Measurements from ENCODE around the gene BAMBI.

The BAMBI gene

DNA sequence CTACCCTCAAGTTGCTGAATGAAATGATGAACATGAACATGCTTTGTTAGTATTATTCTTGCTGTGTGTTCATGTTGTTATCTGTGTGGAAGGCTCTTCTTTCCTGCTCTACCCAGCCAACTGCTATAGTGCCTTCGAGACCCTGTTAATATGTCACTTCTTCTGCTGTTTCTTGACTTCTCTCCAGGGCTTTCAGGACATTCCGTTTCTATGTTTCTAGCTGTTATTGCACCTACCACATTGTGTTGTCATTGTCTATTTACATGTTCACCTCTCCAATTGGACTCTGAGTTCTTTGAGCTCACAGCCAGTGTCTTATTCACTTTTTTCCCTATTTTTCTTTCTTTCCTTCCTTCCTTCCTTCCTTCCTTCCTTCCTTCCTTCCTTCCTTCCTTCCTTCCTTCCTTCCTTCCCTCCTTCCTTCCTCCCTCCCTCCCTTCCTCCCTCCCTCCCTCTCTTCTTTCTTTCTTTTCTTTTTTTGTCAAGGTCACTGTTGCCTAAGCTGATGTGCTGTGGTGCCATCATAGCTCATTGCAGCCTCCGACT is 40.4 kb downstream of the BAMBI start:
- TF ChIP-seq, protein P1, sequence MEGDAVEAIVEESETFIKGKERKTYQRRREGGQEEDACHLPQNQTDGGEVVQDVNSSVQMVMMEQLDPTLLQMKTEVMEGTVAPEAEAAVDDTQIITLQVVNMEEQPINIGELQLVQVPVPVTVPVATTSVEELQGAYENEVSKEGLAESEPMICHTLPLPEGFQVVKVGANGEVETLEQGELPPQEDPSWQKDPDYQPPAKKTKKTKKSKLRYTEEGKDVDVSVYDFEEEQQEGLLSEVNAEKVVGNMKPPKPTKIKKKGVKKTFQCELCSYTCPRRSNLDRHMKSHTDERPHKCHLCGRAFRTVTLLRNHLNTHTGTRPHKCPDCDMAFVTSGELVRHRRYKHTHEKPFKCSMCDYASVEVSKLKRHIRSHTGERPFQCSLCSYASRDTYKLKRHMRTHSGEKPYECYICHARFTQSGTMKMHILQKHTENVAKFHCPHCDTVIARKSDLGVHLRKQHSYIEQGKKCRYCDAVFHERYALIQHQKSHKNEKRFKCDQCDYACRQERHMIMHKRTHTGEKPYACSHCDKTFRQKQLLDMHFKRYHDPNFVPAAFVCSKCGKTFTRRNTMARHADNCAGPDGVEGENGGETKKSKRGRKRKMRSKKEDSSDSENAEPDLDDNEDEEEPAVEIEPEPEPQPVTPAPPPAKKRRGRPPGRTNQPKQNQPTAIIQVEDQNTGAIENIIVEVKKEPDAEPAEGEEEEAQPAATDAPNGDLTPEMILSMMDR (conservative IDR thresholded peaks at IDR 0.05), result no peak
- H3K27ac ChIP-seq, result no peak overlapping the region

DNA sequence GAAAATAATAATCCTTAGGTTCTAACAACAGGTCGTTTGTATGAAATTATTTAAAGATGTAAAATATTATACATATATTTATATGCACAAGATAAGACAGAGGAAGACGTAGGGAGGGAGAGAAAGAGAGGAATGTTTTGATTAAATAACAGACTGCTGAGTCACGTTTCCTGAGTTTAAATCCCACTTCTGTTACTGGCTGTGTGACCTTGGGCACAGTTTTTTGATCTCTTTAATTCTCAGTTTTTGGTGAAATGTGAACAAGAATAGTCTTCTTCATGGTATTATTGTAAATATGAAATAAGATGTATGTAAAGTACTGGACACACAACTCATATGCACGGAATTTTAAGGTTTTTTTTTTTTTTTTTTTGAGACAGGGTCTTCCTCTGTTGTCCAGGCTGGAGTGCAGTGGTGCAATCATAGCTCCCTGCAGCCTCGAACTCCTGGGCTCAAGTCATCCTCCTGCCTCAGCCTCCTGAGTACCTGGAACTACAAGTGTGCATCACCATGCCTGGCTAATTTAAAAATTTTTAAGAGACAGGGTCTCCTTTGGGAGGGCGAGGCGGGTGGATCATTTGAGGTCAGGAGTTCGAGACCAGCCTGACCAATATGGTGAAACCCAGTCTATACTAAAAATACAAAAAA is 42.6 kb downstream of the BAMBI start:
- no peak overlapping the region for H3K27ac ChIP-seq

DNA sequence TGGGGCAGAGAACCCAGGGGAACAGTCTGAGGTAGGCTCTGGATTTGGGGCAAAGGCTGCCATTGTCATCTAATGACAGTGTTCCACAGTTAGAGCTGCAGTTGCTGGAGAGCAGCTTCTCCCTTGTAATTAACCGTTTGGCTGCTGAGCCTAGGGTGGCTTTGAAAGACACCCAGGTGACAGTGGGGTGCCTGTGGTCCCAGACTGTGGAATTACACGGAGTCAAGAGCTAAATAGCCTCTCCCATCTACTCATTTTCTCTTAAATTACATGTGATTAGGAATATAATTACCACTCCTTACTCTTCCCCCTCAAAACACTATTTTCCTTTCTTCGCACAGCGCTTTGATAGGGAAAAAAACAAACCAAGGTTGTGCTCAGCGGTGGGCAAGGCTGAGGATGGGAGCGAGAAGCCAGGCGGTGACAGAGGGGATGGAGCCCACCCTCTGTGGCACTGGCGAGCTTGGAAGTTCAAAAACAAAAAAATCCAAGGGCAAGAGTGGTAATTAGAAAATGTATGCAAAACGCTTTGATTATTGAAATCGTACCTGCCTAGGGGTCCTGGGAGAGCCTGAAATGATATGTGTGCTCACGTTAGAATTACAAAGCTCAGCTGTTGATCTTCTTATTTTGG is 44.1 kb downstream of the BAMBI start:
- TF ChIP-seq, protein P1 (conservative IDR thresholded peaks at IDR 0.05), result no peak

More for the DNA sequence above, 42.6 kb downstream of the BAMBI start:
- TF ChIP-seq, protein P1 (conservative IDR thresholded peaks at IDR 0.05), result no peak

DNA sequence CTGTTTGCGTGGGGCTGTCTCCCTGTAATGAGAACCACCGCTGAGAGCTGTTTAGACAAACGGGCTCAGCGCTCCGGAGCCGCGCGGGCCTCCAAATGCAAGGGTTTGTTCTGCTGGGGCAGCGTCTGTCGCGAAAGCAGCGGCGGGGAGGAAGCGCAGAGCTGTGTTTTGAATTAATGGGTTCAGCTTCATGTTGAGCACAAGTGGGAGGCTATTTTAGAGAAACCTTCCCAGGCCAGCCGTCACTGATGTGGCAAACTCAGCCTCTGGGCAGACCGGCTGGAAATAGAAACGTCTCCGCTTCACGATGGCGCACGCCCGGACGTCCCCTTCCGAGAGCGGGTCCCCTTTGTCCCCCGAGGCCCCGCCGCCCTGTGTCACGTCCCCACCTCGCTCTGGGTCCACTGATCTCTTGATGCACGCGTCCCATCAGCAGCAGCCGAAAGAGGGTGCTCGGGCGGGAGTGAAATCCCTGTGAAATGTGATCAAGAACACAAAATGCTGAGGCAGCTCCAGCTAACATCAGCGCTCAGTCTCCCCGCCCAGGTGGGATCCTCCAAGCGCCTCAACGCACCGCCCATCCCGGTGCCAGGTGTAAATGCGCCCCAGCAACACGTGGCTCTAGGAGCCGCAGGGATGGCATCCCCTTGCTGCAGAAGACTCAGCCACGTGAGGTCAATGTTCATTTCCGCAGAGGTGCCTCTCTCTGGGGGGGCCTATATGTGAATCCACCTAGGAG is 44.9 kb downstream of the BAMBI start:
- H3K27ac ChIP-seq, result peak overlapping the region; percentile 36; the same call in 1 of the 2 replicates
- TF ChIP-seq, protein P1 (conservative IDR thresholded peaks at IDR 0.05), result no peak

More for the DNA sequence above, 44.1 kb downstream of the BAMBI start:
- no peak overlapping the region for H3K27ac ChIP-seq

DNA sequence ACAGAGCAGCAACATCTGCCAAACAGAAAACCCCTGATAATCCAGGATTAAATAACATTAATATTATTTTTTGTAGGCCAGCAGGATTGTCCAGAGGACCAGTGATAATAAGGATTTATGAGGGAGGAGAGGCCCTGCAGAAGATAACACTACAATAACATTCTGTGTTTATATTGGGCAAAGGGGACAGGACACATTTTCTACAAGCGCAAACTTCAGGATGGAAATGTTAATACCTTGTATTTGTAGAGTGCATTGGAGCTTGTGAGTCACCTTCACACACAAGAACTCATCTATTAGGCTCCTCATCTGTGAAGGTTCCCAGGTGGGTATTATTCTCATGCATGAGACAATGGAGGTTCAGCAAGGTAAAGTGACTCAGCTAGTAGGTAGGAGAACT is 51.0 kb downstream of the BAMBI start:
- H3K27ac ChIP-seq, result no peak overlapping the region

DNA sequence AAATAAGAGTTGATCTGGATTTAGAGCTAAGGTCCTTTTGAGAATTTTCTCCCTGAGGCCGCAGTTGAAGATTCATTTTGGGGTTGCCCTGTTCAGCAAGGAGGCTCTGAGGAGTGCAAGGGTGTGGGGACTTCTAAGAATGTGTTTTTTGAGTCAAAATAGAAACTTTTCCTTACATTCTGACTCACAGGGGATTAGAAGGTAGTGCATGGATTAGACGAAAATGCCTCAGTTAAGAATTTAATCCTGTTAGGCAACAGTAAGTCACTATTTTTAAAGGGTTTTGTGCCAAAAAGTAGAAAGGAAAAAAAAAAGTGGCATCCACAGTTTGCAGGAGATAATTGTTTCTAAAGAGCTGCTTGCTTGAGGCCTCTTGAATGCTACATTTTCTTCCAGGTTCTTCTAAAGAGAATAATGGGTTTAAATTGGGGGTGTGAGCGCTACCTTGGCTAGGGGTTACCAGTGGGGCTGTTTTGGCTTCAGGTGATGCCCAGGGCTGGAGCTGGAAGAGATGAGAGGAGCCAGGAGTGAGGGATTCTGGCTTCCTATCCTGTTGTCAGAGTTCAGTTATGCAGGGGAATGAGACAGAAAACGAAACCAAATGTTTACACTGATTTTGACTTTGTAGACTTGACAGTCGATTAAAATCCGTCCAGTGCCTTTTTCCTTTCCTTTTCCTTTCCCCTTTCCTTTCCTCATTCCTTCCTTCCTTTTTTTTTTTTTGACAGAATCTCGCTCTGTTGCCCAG is 52.9 kb downstream of the BAMBI start:
- TF ChIP-seq, protein P1 (conservative IDR thresholded peaks at IDR 0.05), result no peak
- no peak overlapping the region for H3K27ac ChIP-seq

More for the DNA sequence above, 51.0 kb downstream of the BAMBI start:
- TF ChIP-seq, protein P1 (conservative IDR thresholded peaks at IDR 0.05), result no peak
